IMR-90 (cell line): ENCODE data around the gene FLT1. TPM values are rescaled to one million over a fixed set of nuclear protein-coding genes. Genes with fewer than 3 reads are reported as not detected.

Experiments
- ATAC-seq: fragments of 200-7000 bp; cut with Tn5 transposase; 2 replicates; pipeline ENCODE4 v1.9.1; 2020; ENCODE audit warnings: low read depth, mild to moderate bottlenecking, moderate library complexity
- BruUV-seq: library from RNA; stranded (reverse); fragments of 400-500 nt; replicated peaks from 2 replicates; lab custom pipeline; 2021; lab: Mats Ljungman, UMichigan
- CTCF ChIA-PET: fragments of 300-600 bp; formaldehyde crosslinking; extraction: SDS; loops from one replicate; lab custom pipeline; 2021; ENCODE audit warnings: antibody characterized with exemption; lab: Yijun Ruan, JAX
- POLR2A ChIA-PET: fragments of 300-600 bp; sonication (Branson Sonifier 250); formaldehyde crosslinking; loops from one replicate; lab custom pipeline; 2022; ENCODE audit warnings: antibody characterized with exemption; ENCODE audit not compliant: unreplicated experiment; lab: Charles Lee
- DNase-seq: peaks from one replicate; pipeline ENCODE4 v3.0.0; 2013
- H2AFZ ChIP-seq: replicated peaks from 2 replicates; pipeline ENCODE3; 2013; ENCODE audit warnings: low read length, mild to moderate bottlenecking; ENCODE audit not compliant: poor library complexity
- H2AK5ac ChIP-seq: 2 replicates; pipeline ENCODE4 v1.6.1; 2013; ENCODE audit warnings: low read depth, low read length, inconsistent platforms
- H2AK9ac ChIP-seq: replicated peaks from 2 replicates; pipeline ENCODE3; 2013; ENCODE audit warnings: mild to moderate bottlenecking, low read depth, low read length, moderate library complexity; ENCODE audit not compliant: poor library complexity
- H2BK120ac ChIP-seq: 2 replicates; pipeline ENCODE4 v1.6.1; 2013; ENCODE audit warnings: low read depth, low read length, inconsistent platforms
- H2BK15ac ChIP-seq: 3 replicates; pipeline ENCODE4 v1.6.1; 2013; ENCODE audit warnings: low read depth, low read length, inconsistent platforms
- H2BK20ac ChIP-seq: 2 replicates; pipeline ENCODE4 v1.6.1; 2013; ENCODE audit warnings: low read depth, mild to moderate bottlenecking, inconsistent platforms, low read length, moderate library complexity
- H2BK5ac ChIP-seq: 2 replicates; pipeline ENCODE4 v1.6.1; 2013; ENCODE audit warnings: mild to moderate bottlenecking, low read depth, low read length, inconsistent platforms; ENCODE audit not compliant: poor library complexity, severe bottlenecking
- H3K14ac ChIP-seq: replicated peaks from 2 replicates; pipeline ENCODE4 v1.6.1; 2013; ENCODE audit warnings: low read depth, low read length, inconsistent platforms
- H3K18ac ChIP-seq: 2 replicates; pipeline ENCODE4 v1.6.1; 2013; ENCODE audit warnings: low read depth, low read length, control low read depth
- H3K23ac ChIP-seq: 2 replicates; pipeline ENCODE4 v1.6.1; 2013; ENCODE audit warnings: low read depth, low read length, inconsistent platforms
- H3K27ac ChIP-seq: 2 replicates; pipeline ENCODE4 v1.5.1; 2013; ENCODE audit warnings: mild to moderate bottlenecking, control low read depth, low read length; ENCODE audit not compliant: insufficient read depth
- H3K27me3 ChIP-seq: 2 replicates; pipeline ENCODE4 v1.6.1; 2013; ENCODE audit warnings: low read length; ENCODE audit not compliant: control insufficient read depth, insufficient read depth
- H3K36me3 ChIP-seq: 2 replicates; pipeline ENCODE4 v1.6.1; 2013; ENCODE audit warnings: low read length, mixed read lengths; ENCODE audit not compliant: control insufficient read depth, insufficient read depth
- H3K4ac ChIP-seq: 2 replicates; pipeline ENCODE4 v1.6.1; 2013; ENCODE audit warnings: low read depth, low read length, inconsistent platforms
- H3K4me1 ChIP-seq: 2 replicates; pipeline ENCODE4 v1.6.1; 2013; ENCODE audit warnings: low read length, mixed read lengths; ENCODE audit not compliant: control insufficient read depth, insufficient read depth
- H3K4me2 ChIP-seq: 2 replicates; pipeline ENCODE4 v1.6.1; 2013; ENCODE audit warnings: low read depth, mild to moderate bottlenecking, control low read depth, low read length, moderate library complexity
- H3K4me3 ChIP-seq: 2 replicates; pipeline ENCODE4 v1.5.1; 2013; ENCODE audit warnings: low read depth, mild to moderate bottlenecking, control low read depth, low read length, moderate library complexity; ENCODE audit not compliant: insufficient read depth
- H3K56ac ChIP-seq: 2 replicates; pipeline ENCODE4 v1.6.1; 2013; ENCODE audit warnings: low read length, inconsistent platforms; ENCODE audit not compliant: insufficient read depth; ENCODE audit errors: extremely low read depth
- H3K79me1 ChIP-seq, 2 experiments: 2 replicates each; pipeline ENCODE4 v1.6.1; 2013; ENCODE audit warnings: low read length in 2 of 2, inconsistent platforms in 1 of 2, low read depth in 1 of 2
- H3K9ac ChIP-seq: 2 replicates; pipeline ENCODE4 v1.6.1; 2013; ENCODE audit warnings: low read depth, low read length, control low read depth
- H3K9me1 ChIP-seq: 2 replicates; pipeline ENCODE4 v1.6.1; 2013; ENCODE audit warnings: low read length, inconsistent platforms; ENCODE audit not compliant: insufficient read depth
- H3K9me3 ChIP-seq: 2 replicates; pipeline ENCODE4 v1.6.1; 2013; ENCODE audit warnings: low read length; ENCODE audit not compliant: control insufficient read depth, insufficient read depth
- H4K20me1 ChIP-seq: 2 replicates; pipeline ENCODE4 v1.6.1; 2013; ENCODE audit warnings: low read length, inconsistent platforms; ENCODE audit not compliant: insufficient read depth
- H4K5ac ChIP-seq: 2 replicates; pipeline ENCODE4 v1.6.1; 2013; ENCODE audit warnings: mild to moderate bottlenecking, low read depth, low read length, control low read depth
- H4K8ac ChIP-seq, 2 experiments: 2 replicates each; pipeline ENCODE4 v1.6.1; 2013; ENCODE audit warnings: low read depth in 2 of 2, low read length in 2 of 2, control low read depth in 1 of 2, inconsistent platforms in 1 of 2
- H4K91ac ChIP-seq: 2 replicates; pipeline ENCODE4 v1.6.1; 2013; ENCODE audit warnings: low read depth, low read length, inconsistent platforms; ENCODE audit not compliant: insufficient read depth
- BHLHE40 ChIP-seq: fragments of 150-350 bp; IDR thresholded peaks from 2 replicates; pipeline ENCODE4 v1.6.1; 2016; ENCODE audit warnings: mild to moderate bottlenecking, low read depth, low read length
- CHD1 ChIP-seq: IDR thresholded peaks from 2 replicates; pipeline ENCODE4 v1.6.1; 2012; ENCODE audit warnings: low read depth, low read length, improper control_type of control experiment
- FOS ChIP-seq: fragments of 150-350 bp; IDR thresholded peaks from 2 replicates; pipeline ENCODE4 v1.6.1; 2016; ENCODE audit warnings: low read depth, low read length
- MAFK ChIP-seq: IDR thresholded peaks from 2 replicates; pipeline ENCODE4 v1.6.1; 2012; ENCODE audit warnings: low read depth, low read length, improper control_type of control experiment
- MAZ ChIP-seq: IDR thresholded peaks from 2 replicates; pipeline ENCODE4 v1.6.1; 2012; ENCODE audit warnings: low read depth, mild to moderate bottlenecking, low read length, improper control_type of control experiment, moderate library complexity, borderline replicate concordance
- MXI1 ChIP-seq: IDR thresholded peaks from 2 replicates; pipeline ENCODE4 v1.6.1; 2012; ENCODE audit warnings: low read depth, mild to moderate bottlenecking, low read length, moderate library complexity, borderline replicate concordance
- POLR2A ChIP-seq: IDR thresholded peaks from 2 replicates; pipeline ENCODE4 v1.6.1; 2012; ENCODE audit warnings: mild to moderate bottlenecking, low read depth, low read length
- RAD21 ChIP-seq: IDR thresholded peaks from 2 replicates; pipeline ENCODE4 v1.6.1; 2012; ENCODE audit warnings: low read length, improper control_type of control experiment
- RCOR1 ChIP-seq: IDR thresholded peaks from 2 replicates; pipeline ENCODE4 v1.6.1; 2012; ENCODE audit warnings: mild to moderate bottlenecking, low read length, improper control_type of control experiment; ENCODE audit not compliant: insufficient replicate concordance
- RFX5 ChIP-seq: IDR thresholded peaks from 2 replicates; pipeline ENCODE4 v1.8.0; 2012; ENCODE audit warnings: low read depth, mild to moderate bottlenecking, low read length, moderate library complexity
- SMC3 ChIP-seq: fragments of 150-350 bp; IDR thresholded peaks from 2 replicates; pipeline ENCODE4 v1.6.1; 2016; ENCODE audit warnings: low read depth, mild to moderate bottlenecking, antibody characterized with exemption, low read length, moderate library complexity
- WGBS, 2 experiments: methylation state at CpG; one replicate each; pipeline versions ENCODE4 v1.1.5 to v1.1.7; 2013; ENCODE audit warnings: missing lambda C conversion rate in 2 of 2; ENCODE audit not compliant: insufficient read length in 1 of 2; ENCODE audit errors: extremely low coverage in 2 of 2; 5-methylcytosine and 5-hydroxymethylcytosine counted together
- dilution Hi-C: fragments of 300-500 bp; cut with HindIII; formaldehyde crosslinking; loops from one replicate; pipeline ENCODE4 v1.14.3; 2018; ENCODE audit warnings: low sequenced_read_pairs; ENCODE audit not compliant: unreplicated experiment
- in situ Hi-C: fragments of 300-500 bp; cut with MboI; formaldehyde crosslinking; loops from 3 replicates; pipeline ENCODE4 v1.14.3; 2019; ENCODE audit warnings: low sequenced_read_pairs, inconsistent platforms, mixed read lengths
- intact Hi-C: fragments of 100-400 bp; cut with micrococcal nuclease; formaldehyde crosslinking; loops from 2 replicates; pipeline ENCODE4 v1.10.0; 2022
- polyA plus RNA-seq, 3 experiments: library from polyadenylated mRNA; depleted of rRNA; stranded (reverse); fragments of >200 nt; gene quantifications; 2 replicates each; pipeline ENCODE4 v1.2.3, GENCODE V29; 2012; ENCODE audit warnings: low replicate concordance in 1 of 3
- total RNA-seq: library from RNA; depleted of rRNA; stranded (reverse); fragments of >200 nt; gene quantifications from 2 replicates; pipeline ENCODE4 v1.2.3, GENCODE V29; 2012
- TF ChIP-seq, protein P1 (sequence below): fragments of 150-350 bp; IDR thresholded peaks from 2 replicates; pipeline ENCODE4 v1.6.1; 2017; ENCODE audit warnings: mild to moderate bottlenecking, antibody characterized with exemption, low read length, low read depth
- TF ChIP-seq, protein P2 (sequence below): fragments of 150-350 bp; IDR thresholded peaks from 2 replicates; pipeline ENCODE4 v1.6.1; 2016; ENCODE audit warnings: low read depth, mild to moderate bottlenecking, low read length, moderate library complexity, borderline replicate concordance

The FLT1 gene
- total and polyA plus RNA-seq, 2 of the 4 experiments (the other 2 are of a cell fraction): 4.5 to 10.4 TPM

DNA sequence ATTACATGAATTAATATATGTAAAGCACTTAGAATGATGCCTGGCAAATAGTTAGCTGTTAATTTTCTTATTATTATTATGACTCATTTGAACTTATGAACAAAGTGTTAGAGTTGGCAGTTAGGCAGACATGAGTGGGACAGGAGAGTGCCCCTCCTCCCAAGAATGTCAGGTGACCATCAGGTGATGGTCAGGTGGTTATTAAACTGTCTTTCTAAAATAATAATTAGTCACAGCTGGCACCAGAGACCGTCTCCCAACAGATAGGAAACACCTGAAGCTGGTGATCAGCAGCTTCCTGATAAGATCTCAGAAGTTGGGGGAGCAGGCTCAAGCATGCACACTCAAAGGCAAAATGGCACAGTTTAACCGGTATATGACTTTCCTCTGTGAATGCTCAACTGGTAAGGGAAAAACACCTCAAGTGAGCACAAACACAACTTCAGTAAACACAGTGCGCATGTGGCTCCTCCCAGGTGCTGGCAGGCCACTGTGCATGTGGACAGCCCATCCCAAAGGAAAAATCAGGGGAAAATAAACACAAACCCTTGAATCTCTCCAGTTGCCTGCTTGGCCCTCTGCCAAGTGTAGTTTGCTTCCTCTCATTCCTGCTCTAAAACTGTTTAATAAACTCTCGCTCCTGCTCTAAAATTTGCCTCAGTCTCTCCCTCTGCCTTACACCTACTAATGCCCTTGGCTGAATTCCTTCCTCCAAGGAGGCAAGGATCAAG lies 54.0 kb downstream of the FLT1 start:
- ATAC-seq: no peak
- H3K56ac ChIP-seq: no peak overlapping the region
- H3K36me3 ChIP-seq: no peaks in the 10 kb centered on the region; the same call in 1 of the 2 replicates
- no peak overlapping the region for H2BK15ac ChIP-seq
- no peak overlapping the region for H3K14ac ChIP-seq
- in situ Hi-C loops (no loop called here), dilution Hi-C loops (no loop called here), intact Hi-C loops (no loop called here)
- H4K20me1 ChIP-seq: no peaks in the 10 kb centered on the region
- H2BK20ac ChIP-seq: no peak overlapping the region
- DNase-seq: no peak
- no peaks in the 10 kb centered on the region for H3K9me3 ChIP-seq
- no peak overlapping the region for H3K18ac ChIP-seq
- H3K4ac ChIP-seq: no peak overlapping the region
- H3K27ac ChIP-seq: no peak overlapping the region
- H3K27me3 ChIP-seq: no peaks in the 10 kb centered on the region
- no peak overlapping the region for H4K5ac ChIP-seq
- H2AK9ac ChIP-seq: no peak overlapping the region
- no TSS peak for BruUV-seq
- H2AFZ ChIP-seq: no peak overlapping the region
- H3K9me1 ChIP-seq: no peaks in the 10 kb centered on the region
- H3K4me3 ChIP-seq: no peak overlapping the region
- H2BK120ac ChIP-seq: no peak overlapping the region
- TF ChIP-seq, protein P1, sequence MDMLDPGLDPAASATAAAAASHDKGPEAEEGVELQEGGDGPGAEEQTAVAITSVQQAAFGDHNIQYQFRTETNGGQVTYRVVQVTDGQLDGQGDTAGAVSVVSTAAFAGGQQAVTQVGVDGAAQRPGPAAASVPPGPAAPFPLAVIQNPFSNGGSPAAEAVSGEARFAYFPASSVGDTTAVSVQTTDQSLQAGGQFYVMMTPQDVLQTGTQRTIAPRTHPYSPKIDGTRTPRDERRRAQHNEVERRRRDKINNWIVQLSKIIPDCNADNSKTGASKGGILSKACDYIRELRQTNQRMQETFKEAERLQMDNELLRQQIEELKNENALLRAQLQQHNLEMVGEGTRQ: no peak
- TF ChIP-seq SMC3 (no peak), POLR2A (no peak), MAZ (no peak), FOS (no peak), MAFK (no peak), RAD21 (no peak), RCOR1 (no peak), BHLHE40 (no peak), RFX5 (no peak), CHD1 (no peak), MXI1 (no peak)
- TF ChIP-seq, protein P2, sequence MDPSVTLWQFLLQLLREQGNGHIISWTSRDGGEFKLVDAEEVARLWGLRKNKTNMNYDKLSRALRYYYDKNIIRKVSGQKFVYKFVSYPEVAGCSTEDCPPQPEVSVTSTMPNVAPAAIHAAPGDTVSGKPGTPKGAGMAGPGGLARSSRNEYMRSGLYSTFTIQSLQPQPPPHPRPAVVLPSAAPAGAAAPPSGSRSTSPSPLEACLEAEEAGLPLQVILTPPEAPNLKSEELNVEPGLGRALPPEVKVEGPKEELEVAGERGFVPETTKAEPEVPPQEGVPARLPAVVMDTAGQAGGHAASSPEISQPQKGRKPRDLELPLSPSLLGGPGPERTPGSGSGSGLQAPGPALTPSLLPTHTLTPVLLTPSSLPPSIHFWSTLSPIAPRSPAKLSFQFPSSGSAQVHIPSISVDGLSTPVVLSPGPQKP: no peak
- no peak overlapping the region for H4K91ac ChIP-seq
- H3K4me2 ChIP-seq: no peak overlapping the region
- peaks cover 0 to 9% of the 10 kb centered on the region in 2 experiments; a peak in 2 of 4 replicates for H3K79me1 ChIP-seq
- 63% methylated on average over 2 of the region's 4 CpGs; no CpG with 5 or more reads in 1 of the 2 experiments for WGBS, 2 experiments
- no peak overlapping the region for H3K9ac ChIP-seq
- no peak overlapping the region for H4K8ac ChIP-seq
- no peak overlapping the region for H2AK5ac ChIP-seq
- no peak overlapping the region for H2BK5ac ChIP-seq
- CTCF ChIA-PET: no interaction called here
- H3K4me1 ChIP-seq: no peaks in the 10 kb centered on the region
- no peak overlapping the region for H3K23ac ChIP-seq
- POLR2A ChIA-PET: no interaction called here
